Chondrocyte (in vitro differentiated cells): ENCODE data around the gene ATXN7. TPM values are rescaled to one million over a fixed set of nuclear protein-coding genes. Genes with fewer than 3 reads are reported as not detected.

Source experiments
- DNase-seq: peaks from one replicate; pipeline ENCODE4 v3.0.0; 2021; ENCODE audit warnings: mixed read lengths, low spot score
- H3K27ac Mint-ChIP-seq: one replicate; pipeline ENCODE4 v1.8.0; 2021; ENCODE audit warnings: mild to moderate bottlenecking, moderate library complexity, mixed read lengths; ENCODE audit not compliant: unreplicated experiment
- H3K27me3 Mint-ChIP-seq: 2 replicates; pipeline ENCODE4 v1.8.0; 2021; ENCODE audit warnings: low read depth, mixed read lengths
- H3K36me3 Mint-ChIP-seq: 2 replicates; pipeline ENCODE4 v1.8.0; 2021; ENCODE audit warnings: low read depth, mixed read lengths
- H3K4me1 Mint-ChIP-seq: 2 replicates; pipeline ENCODE4 v1.8.0; 2021; ENCODE audit warnings: low read depth, mild to moderate bottlenecking, mixed read lengths
- H3K4me3 Mint-ChIP-seq: one replicate; pipeline ENCODE4 v1.8.0; 2021; ENCODE audit warnings: mild to moderate bottlenecking, moderate library complexity, mixed read lengths; ENCODE audit not compliant: unreplicated experiment
- H3K9me3 Mint-ChIP-seq: 2 replicates; pipeline ENCODE4 v1.8.0; 2021; ENCODE audit warnings: low read depth, mixed read lengths
- CTCF ChIP-seq: fragments of 200-600 bp; sonication (generic); IDR thresholded peaks from 2 replicates; pipeline ENCODE4 v1.5.0; 2021; ENCODE audit warnings: antibody characterized with exemption, mild to moderate bottlenecking, moderate library complexity
- total RNA-seq: library from RNA; stranded (reverse); gene quantifications from 3 replicates; pipeline ENCODE4 v1.2.1, GENCODE V29; 2021

The ATXN7 gene
- total RNA-seq, 1 donor from 2014 or later = 19.1 TPM

- Mint-ChIP-seq H3K4me3 (no peak overlapping the region), H3K4me1 (peaks cover 17% of the 10 kb centered on the region), H3K9me3 (no peaks in the 10 kb centered on the region), H3K36me3 (peaks cover 2% of the 10 kb centered on the region), H3K27me3 (no peaks in the 10 kb centered on the region), H3K27ac (no peak overlapping the region)
- no peak for TF ChIP-seq CTCF
- DNase-seq = no peak
These were observed 6.9 kb downstream of the ATXN7 start for GRCh38 chr3:63870615-63871005.

DNA sequence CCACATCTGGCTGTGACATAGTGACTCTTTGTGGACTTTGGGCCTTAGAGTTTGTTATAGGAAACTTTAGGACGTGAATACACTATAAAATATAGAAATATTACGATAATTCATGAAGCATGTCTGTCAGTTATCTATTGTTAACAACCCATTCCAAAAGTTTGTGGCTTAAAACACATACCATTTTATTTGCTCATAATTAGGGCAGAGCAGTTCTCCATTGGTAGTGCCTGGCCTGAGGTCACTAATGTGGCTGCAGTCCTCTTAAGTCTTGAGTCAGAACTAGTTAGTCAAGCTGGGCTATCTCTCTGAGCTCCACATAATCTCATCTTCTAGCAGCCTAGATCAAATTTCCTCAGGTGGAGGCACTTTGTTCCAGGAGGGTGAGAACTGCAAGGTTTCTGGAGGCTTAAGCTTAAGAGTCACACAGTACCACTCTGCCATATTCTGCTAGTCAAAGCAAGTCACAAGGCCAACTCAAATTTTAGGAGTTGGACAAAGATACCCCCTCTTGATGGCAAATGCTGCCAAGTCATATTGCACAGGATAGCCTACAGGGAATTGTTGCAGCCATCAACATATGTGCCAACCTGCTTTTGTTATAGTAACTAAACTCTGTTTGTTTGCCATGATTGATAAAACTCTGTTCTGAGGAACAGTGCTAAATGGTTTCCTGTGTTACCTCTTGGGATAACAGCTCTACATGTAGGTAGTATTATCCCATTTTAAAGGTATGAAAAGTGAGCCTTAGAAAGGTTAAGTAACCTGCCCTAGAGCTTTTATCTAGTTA is 8.7 kb downstream of the ATXN7 start:
- no peak for TF ChIP-seq CTCF
- Mint-ChIP-seq H3K36me3 (no peaks in the 10 kb centered on the region), H3K4me1 (peaks cover 29% of the 10 kb centered on the region)

GRCh38 chr3:63874769-63875168 is 11.1 kb downstream of the ATXN7 start:
- no peak for DNase-seq
- Mint-ChIP-seq H3K27ac (no peak overlapping the region), H3K9me3 (no peaks in the 10 kb centered on the region), H3K4me3 (no peak overlapping the region), H3K27me3 (no peaks in the 10 kb centered on the region), H3K4me1 (peaks cover 44% of the 10 kb centered on the region), H3K36me3 (no peaks in the 10 kb centered on the region)
- no peak for TF ChIP-seq CTCF

More for the DNA sequence above, 8.7 kb downstream of the ATXN7 start:
- H3K27me3 Mint-ChIP-seq = no peaks in the 10 kb centered on the region
- H3K9me3 Mint-ChIP-seq = no peaks in the 10 kb centered on the region
- H3K27ac Mint-ChIP-seq = no peak overlapping the region
- H3K4me3 Mint-ChIP-seq = no peak overlapping the region
- DNase-seq = no peak

DNA sequence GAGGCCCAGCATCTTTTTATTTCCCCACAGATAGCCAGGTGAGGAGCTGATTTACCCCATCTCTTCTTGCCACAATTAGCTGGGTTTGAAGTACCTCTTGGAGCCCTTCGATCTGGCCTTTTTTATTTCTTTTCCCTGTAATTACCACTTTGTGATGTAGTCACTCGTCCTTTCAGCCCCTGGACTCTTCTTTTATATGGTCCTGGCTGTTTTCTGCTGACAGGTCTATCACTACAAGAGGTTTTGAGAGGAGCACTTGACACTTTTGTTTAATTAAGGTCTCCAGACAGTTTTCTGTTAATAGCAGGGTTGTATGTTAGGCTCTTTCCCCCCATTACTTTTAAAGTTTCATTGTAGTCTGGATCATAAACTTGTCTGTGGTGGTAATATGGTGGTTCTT is 11.8 kb downstream of the ATXN7 start:
- Mint-ChIP-seq H3K4me1 (peaks cover 43% of the 10 kb centered on the region), H3K27me3 (no peaks in the 10 kb centered on the region), H3K27ac (no peak overlapping the region), H3K4me3 (no peak overlapping the region), H3K36me3 (no peaks in the 10 kb centered on the region), H3K9me3 (no peaks in the 10 kb centered on the region)
- DNase-seq = no peak
- TF ChIP-seq CTCF = no peak

DNA sequence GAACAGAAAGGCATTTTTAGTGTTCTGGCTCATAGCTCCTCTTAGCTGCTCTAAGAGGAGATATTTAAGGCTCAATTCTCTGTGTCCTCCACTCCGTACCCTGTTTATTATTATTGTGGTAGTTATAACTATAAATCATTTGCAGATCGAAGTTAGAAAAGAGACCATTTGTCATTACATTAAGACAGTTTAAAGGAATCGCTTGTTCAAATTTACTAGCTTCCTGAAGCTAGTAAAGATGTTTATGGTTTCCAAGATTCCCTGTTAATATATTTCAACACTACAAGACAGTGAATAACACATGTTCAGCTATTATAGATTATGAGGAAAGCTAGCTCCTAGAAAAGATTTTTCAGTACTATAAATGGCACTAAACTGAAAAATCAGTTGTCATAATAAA is 12.6 kb downstream of the ATXN7 start:
- DNase-seq = no peak
- H3K36me3 Mint-ChIP-seq = no peaks in the 10 kb centered on the region
- no peaks in the 10 kb centered on the region for H3K27me3 Mint-ChIP-seq
- H3K27ac Mint-ChIP-seq = no peak overlapping the region
- H3K4me3 Mint-ChIP-seq = no peak overlapping the region
- no peaks in the 10 kb centered on the region for H3K9me3 Mint-ChIP-seq
- peaks cover 41% of the 10 kb centered on the region for H3K4me1 Mint-ChIP-seq
- no peak for TF ChIP-seq CTCF
